T47D (cell line): ENCODE data around the gene AOPEP.

Experiments used
- DNase-seq, 2 experiments: peaks; one replicate each; pipeline versions ENCODE4 v3.0.0 to v3.0.0-alpha.2; 2011 to 2012; ENCODE audit warnings: low read depth in 1 of 2, low spot score in 1 of 2
- JUND ChIP-seq: IDR thresholded peaks from 2 replicates; pipeline ENCODE4 v1.6.1; 2012; ENCODE audit warnings: low read depth
- in situ Hi-C: cut with HindIII; loops from 2 replicates; pipeline ENCODE4 v1.10.0; 2016; ENCODE audit warnings: low sequenced_read_pairs, low pct_unique_long_range_greater_than_20kb

Gene AOPEP

DNA sequence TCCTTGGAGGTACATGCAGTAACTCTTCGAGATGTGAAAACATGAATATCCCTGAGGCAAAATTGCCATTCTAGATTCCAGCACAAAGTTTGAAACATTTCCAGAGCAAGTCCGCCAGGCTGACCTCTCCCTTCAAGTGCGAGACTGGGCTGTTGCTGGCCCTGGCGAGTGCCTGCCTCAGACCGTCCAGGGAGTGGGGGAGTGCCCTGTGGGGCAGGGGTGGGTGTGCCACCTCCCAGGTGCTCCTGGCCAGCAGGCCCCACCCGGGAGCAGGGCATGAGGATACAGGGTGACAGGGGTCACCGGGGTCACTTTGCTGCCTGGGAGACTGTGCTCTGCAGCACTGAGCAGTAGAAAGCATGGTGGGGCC, 199.9 kb downstream of the AOPEP start:
- TF ChIP-seq JUND: no peak
- DNase-seq: no peak
- in situ Hi-C loops: no loop called here

DNA sequence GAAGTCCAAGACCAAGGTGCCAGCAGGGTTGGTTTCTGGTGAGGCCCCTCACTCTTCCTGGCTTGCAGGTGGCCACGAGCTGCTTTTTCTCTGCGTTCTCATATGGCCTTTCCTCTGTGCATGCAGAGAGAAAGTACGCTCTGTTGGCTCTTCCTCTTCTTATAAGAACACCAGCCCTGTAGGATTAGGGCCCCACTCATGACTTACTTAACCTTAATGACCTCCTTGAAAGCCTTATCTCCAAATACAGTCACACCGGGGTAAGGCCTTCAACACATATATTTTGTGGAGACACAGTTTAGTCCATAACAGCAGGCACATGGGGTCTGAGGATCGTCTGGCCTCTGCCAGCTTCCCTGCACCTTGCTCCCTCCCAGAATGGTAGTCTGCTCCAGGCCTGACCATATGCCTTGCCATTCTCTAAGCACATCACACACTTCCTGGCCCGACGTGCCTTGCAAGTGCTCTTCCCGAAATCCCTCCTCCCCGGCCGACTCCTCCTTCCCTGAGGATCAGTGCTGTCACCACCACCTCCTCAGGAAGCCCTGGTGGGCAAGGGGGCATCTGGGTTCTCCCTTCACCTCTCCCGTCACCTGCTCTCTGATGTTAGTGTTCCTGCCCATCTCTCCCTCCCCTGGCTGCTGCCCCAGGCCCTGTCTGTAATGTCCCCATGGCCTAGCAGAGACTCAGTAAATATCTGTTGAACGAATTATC, 200.7 kb downstream of the AOPEP start:
- in situ Hi-C loops: no loop called here
- no peak for TF ChIP-seq JUND
- DNase-seq: no peak

DNA sequence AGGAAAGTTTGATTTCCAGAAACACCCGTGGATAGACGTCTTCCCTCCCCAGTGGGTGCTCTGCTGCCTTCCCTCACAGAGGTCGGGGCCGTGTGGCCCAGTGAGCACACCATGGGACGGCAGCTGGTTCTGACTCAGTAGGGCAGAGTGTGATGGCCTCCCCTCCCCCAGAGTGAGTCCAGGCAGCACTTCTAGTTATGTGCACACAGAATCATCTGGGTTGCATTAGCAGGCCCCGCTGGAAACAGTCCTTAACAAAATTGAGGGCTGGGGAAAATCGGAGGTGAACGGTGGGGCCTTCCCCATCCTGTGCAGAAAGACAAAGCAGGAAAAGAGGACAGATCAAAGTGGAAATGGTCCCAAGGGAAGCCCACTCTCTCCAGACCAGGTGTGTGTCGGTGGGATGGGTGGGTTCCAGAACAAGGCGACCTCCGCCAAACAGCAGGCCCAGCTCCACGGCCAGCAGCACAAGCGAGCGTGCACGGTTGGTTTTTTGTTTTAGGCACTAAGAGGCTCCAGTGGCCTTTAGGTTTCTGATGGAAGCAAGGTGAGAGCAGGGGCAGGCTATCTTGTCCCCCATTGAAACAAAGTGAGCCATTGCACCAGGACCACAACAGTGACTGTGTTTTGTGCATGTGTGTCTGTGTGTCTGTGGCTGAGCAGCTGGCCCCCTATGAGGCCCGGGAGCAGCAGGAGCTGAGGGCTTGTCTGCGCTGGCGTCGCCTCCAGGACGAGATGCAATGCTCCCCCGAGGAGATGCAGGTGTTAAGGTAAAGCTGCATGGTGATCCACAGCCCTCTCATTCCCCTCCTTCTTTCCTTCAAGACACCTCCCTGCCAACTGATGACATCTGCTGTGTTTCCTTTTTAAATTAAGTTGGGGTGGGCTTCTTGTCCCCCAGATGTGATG, 201.5 kb downstream of the AOPEP start:
- in situ Hi-C loops: no loop called here
- no peak for DNase-seq
- no peak for TF ChIP-seq JUND

DNA sequence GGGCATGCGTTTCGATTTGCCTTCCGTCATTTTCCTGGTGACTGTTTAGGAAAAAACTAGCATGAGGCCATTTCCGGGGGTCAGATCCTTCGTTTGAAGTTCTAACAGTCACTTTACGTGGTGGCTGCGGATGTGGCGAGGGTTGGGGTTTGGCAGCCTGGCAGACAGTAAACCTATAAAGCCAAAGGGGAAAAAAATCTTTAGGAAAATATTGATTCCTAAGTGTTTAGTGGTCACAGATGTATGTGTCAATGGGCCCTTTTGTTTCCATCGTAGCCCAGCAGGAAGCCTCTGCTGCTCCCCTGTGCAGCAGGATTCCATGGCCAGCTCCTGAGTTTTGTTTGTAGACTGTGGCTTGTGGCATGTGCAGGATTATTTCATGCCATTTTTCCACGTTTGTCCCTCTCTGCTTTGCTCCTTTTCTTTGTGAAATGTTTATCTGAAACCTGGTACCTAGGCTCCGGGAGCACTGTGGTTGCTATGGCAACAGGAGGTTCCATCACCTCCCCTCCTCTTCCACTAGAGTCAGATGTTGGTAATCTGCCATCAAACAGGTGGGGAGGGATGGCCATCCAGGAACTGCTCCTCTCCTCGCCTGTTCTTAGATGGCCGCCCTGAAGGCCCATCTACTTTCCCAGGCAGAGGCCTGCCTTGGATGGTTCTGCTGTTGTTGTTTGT, 202.3 kb downstream of the AOPEP start:
- DNase-seq: no peak
- in situ Hi-C loops: no loop called here
- no peak for TF ChIP-seq JUND

DNA sequence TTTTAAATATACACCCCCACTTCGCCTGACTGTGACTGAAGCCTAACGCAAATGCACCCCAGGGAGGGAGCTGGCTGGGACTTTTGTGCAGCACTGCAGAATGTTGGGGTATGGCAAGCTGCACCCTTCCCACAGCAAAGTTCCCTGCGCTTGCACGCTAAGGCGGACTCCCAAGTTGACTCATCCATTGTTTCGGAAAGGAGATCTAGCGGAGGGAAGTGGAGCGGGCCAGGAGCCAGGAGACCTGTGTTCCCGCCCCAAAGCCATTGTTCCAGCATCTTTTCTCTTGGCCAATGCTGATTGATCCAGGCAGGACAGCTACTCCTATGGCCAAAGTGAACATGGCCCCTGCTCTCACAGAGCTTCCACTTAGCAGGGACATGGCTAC, 202.9 kb downstream of the AOPEP start:
- in situ Hi-C loops: no loop called here
- TF ChIP-seq JUND: no peak
- no peak for DNase-seq

DNA sequence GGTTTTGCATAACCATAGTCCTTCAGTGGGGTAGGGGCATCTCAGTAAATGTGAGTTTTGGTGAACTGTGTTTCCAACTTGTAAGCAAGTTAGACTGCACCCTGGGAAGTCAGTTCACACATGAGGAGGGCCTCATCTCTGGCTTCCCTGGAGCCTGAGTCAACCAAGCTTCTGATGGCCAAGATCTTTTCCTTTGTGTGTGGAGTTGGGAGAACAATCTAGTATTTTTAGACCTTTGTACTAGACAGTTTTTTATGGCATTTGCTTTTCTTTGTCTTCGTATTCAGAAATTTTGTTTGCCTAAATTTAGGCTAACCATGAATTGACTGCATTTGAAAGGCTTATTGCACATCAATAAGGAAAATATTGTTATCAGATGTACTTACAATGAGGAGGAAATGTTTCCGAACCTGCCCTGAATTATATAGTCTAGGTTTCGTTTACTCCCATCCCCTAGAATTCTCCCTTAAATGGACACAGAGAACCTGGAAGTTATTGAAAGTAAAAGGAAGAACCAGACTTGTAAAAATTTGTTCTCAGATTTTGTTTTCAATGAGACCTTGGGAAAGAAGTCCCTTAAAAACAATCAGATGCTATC, 204.6 kb downstream of the AOPEP start:
- in situ Hi-C loops: no loop called here
- no peak for TF ChIP-seq JUND
- peak in 1 of 2 experiments; percentile 54 for DNase-seq

DNA sequence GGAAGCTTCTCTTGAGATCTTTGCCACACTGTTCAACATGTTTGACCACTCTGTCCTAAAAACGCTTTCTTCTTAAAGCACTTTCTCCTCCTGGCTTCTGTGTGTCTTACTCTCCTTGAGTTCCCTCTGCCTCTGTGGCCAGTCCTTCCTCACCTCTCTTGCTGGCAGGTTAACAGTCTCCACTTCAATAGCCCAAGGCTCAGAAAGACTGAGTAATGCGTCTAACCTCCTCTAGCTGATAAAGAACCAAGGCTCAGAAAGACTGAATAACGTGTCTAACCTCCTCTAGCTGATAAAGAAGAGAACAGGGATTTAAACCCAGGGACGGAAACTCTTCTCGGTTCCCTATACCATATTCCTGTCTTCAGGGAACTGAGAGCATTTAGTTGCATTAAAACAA, 205.2 kb downstream of the AOPEP start:
- in situ Hi-C loops: no loop called here
- TF ChIP-seq JUND: no peak
- no peak for DNase-seq

DNA sequence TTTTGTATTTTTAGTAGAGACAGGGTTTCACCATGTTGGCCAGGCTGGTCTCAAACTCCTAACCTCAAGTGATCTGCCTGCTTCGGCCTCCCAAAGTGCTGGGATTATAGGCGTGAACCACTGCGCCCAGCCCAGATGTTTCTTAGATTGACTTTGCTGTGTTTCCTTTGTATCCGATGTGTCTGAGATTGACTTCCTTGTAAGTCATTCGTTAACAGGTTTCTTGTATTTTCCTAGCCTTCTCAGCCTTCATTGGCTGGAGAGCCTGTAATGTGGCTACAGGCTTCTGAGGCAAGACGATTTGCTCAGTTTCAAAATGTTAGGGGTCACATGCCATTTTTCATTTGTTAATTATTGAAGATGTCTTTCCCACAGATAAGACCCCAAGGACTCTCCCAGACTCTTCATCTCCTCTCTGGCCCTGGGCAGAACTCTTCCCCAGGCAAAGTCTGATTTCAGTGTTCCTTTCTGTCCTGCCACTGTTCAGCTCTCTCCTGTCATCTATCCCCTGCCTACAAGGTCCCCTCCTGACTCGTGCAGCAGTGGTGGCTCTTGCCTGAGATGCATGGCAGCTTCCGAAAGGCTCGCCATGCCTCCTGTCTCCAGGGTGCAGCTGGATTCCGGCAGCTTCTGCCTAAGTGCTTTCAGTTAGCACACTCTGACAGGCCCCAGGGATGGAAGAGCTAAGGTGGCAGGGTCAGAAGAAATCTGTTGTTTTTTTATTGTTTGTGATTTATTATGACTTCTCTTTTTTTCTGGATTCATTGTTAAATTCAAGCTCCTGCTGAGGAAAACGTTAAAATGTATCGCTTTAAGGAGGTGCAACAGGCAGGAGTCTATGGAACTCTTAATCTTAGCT, 206.4 kb downstream of the AOPEP start:
- no peak for TF ChIP-seq JUND
- DNase-seq: no peak
- in situ Hi-C loops: no loop called here

DNA sequence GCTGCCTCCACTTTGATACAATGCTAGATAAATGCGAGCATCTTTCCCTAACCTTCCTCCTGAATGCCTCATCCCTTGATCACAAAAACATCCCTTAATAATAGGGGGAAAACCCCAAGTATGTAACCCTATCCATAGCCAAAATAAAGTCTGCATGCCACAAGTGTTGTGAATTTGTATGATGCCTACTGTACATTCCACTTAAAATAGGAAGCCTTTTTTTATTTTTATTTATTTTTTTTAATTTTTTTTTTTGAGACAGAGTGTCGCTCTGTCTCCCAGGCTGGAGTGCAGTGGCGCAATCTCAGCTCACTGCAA, 207.0 kb downstream of the AOPEP start:
- TF ChIP-seq JUND: no peak
- in situ Hi-C loops: no loop called here
- DNase-seq: no peak

DNA sequence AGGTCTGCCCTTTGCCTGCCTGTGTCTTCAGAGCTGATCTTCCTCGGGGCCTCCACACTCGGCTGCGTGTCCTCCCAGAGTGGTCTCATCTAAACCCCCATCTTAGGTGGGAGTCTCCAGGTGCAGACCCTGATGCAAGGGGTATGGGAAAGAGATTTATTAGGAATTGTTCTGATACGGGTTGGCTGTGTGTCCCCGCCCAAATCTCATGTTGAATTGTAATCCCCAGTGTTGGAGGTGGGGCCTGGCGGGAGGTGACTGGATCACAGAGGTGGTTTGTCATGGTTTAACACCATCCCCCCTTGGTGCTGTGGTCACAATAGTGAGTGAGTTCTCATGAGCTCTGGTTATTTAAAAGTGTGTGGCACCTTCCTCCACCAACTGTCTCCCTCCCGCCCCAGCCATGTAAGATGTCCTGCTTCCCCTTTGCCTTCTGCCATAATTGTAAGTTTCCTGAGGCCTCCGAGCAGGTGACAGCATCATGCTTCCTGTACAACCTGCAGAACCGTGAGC, 208.4 kb downstream of the AOPEP start:
- no peak for DNase-seq
- TF ChIP-seq JUND: no peak
- in situ Hi-C loops: no loop called here

DNA sequence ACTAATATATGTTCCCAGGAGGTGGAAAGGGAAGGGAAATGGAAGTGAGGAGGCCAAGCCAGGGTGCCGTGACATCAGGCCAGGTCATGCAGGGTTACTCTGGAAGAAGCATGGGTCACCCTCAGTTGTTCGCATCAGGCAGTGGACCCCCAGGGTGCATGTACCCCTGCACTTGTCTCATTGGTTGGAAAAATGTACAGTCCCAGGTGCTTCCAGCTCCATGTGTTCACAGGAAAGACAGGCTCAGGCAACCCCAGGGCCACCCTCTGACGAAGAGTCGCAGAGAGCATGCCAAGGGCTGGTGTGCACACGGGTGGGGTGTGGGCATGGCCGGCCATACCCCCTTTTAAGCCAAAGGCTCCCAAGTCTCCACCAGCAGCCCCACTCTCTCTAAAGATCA, 208.9 kb downstream of the AOPEP start:
- in situ Hi-C loops: no loop called here
- no peak for TF ChIP-seq JUND
- no peak for DNase-seq

DNA sequence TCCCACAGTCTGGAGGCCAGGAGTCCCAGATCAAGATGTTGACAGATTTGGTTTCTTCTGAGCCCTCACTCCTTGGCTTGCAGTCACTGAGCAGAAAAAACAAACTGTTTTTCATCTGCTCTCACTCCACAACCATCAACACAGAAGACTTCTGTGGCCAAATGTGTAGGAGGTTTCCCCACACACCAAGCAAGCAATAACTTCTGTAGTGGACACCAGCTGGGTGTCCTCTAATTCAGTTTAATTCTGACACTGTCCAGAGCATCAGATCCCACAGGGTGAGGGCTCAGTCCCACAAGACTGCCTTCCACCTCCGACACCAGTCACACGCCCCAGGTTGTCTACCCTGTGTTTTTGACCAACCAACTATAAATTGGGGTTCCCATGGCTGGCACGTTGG, 209.9 kb downstream of the AOPEP start:
- TF ChIP-seq JUND: no peak
- in situ Hi-C loops: no loop called here
- no peak for DNase-seq
